DMS153 treated with DMSO at 0.1 percent for 48 hours (cell line): ENCODE results near the gene NEU4.

ENCODE experiments used
- DNase-seq: peaks from one replicate; lab custom pipeline; 2025; ENCODE audit not compliant: unreplicated experiment; lab: John Stamatoyannopoulos, UW

Gene NEU4

GRCh38 chr2:241851325-241852115, 42.5 kb downstream of the NEU4 start:
- no peak for DNase-seq

- DNase-seq, result no peak
Measured at GRCh38 chr2:241852116-241852980, 43.4 kb downstream of the NEU4 start.

GRCh38 chr2:241852981-241853631, 44.1 kb downstream of the NEU4 start:
- no peak for DNase-seq

- DNase-seq, result no peak
Measured at GRCh38 chr2:241853651-241854341, 44.8 kb downstream of the NEU4 start.

GRCh38 chr2:241854342-241855244, 45.6 kb downstream of the NEU4 start:
- no peak for DNase-seq

GRCh38 chr2:241855245-241855887, 46.4 kb downstream of the NEU4 start:
- no peak for DNase-seq

GRCh38 chr2:241855888-241856422, 47.0 kb downstream of the NEU4 start:
- DNase-seq, result no peak

- DNase-seq, result no peak
Measured at GRCh38 chr2:241857041-241857541, 48.1 kb downstream of the NEU4 start.

- no peak for DNase-seq
Measured at GRCh38 chr2:241857572-241858121, 48.7 kb downstream of the NEU4 start.

GRCh38 chr2:241858206-241859016, 49.4 kb downstream of the NEU4 start, which contains the start of gene PDCD1:
Gene PDCD1, minus strand, starts transcription at chr2:241858894. Its CDS starts 56 bp downstream, at chr2:241858838.
- no peak for DNase-seq

GRCh38 chr2:241859017-241859435, 50.0 kb downstream of the NEU4 start:
- no peak for DNase-seq

GRCh38 chr2:241859436-241860183, 50.6 kb downstream of the NEU4 start:
- DNase-seq, result no peak

GRCh38 chr2:241860184-241861078, 51.4 kb downstream of the NEU4 start:
- no peak for DNase-seq

GRCh38 chr2:241861264-241861663, 52.3 kb downstream of the NEU4 start:
- DNase-seq, result no peak

- DNase-seq, result no peak
Measured at GRCh38 chr2:241862093-241862492, 53.1 kb downstream of the NEU4 start.
